Activated naive CD8-positive, alpha-beta T cell treated with anti-CD3 and anti-CD28 coated beads, Interleukin-2, amount 10 ng/mL, durations not matched to agents 7 days and 5 days (primary cell): Measurements from ENCODE around the gene PADI1. TPM values are rescaled to one million over a fixed set of nuclear protein-coding genes. Genes with fewer than 3 reads are reported as not detected.
"Not testable (repeated sequence)": the region's sequence is repeated elsewhere in the genome, so short reads cannot be mapped to it uniquely, and the experiment has no call there.

Experiments used
- ATAC-seq: fragments of 150-1000 bp; cut with Tn5 transposase; one replicate; pipeline ENCODE4 v1.10.0; 2021; ENCODE audit warnings: low read depth, moderate library complexity
- POLR2A ChIA-PET: fragments of 350-600 bp; sonication (Branson Sonifier 250); formaldehyde crosslinking; loops from one replicate; lab custom pipeline; 2021; ENCODE audit warnings: antibody characterized with exemption; lab: Charles Lee
- DNase-seq: peaks from one replicate; pipeline ENCODE4 v3.0.0; 2021
- H3K27ac Mint-ChIP-seq: one replicate; pipeline ENCODE4 v1.8.0; 2022; ENCODE audit warnings: mild to moderate bottlenecking, mixed read lengths
- H3K27me3 Mint-ChIP-seq: one replicate; pipeline ENCODE4 v1.8.0; 2022; ENCODE audit warnings: mild to moderate bottlenecking, moderate library complexity, mixed read lengths
- H3K36me3 Mint-ChIP-seq: one replicate; pipeline ENCODE4 v1.8.0; 2021; ENCODE audit warnings: mild to moderate bottlenecking, mixed read lengths
- H3K4me1 Mint-ChIP-seq: one replicate; pipeline ENCODE4 v1.8.0; 2021; ENCODE audit warnings: mixed read lengths
- H3K4me3 Mint-ChIP-seq: one replicate; pipeline ENCODE4 v1.8.0; 2022; ENCODE audit warnings: mild to moderate bottlenecking, moderate library complexity, mixed read lengths
- H3K9me3 Mint-ChIP-seq: one replicate; pipeline ENCODE4 v1.8.0; 2021; ENCODE audit warnings: mixed read lengths
- total RNA-seq, 2 experiments: library from RNA; stranded (reverse); gene quantifications; one replicate each; pipeline ENCODE4 v1.2.3, GENCODE V29; 2021

PADI1 gene
- total RNA-seq, 2 experiments from 2014 or later = not detected

DNA sequence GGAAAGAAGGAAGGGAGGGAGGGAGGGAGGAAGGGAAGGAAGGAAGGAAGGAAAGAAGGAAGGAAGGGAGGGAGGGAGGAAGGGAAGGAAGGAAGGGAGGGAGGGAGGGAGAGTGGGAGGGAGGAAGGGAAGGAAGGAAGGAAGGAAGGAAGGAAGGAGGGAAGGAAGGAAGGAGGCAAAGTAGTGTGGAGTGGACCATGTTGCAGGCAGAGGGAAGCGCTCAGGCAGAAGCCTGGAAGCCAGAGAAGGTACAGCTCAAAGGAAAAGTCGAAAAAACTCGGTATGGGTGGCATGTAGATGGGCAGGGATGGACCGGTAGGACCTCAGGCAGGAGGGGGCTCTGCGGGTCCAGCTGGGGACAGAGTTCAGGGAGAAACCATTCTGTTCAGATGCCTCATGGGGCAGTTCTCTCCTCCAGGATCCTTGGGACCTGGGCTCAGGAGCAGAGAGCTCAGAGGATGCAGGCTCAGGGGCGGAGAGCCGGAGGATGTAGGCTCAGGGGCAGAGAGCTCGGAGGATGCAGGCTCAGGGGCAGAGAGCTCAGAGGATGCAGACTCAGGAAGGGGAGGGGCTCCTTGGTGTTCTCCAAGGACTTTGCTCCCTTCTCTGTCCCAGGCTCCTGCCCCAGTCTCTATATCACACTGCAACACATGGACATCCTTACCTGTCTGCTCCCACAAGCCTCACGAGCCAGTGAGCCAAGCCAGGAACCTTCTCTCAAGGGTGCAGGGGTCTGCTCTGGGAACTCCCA, 30.4 kb downstream of the PADI1 start:
- no peak for ATAC-seq
- Mint-ChIP-seq H3K4me1 (no peaks in the 10 kb centered on the region), H3K27ac (no peak overlapping the region), H3K36me3 (no peaks in the 10 kb centered on the region), H3K9me3 (no peaks in the 10 kb centered on the region), H3K4me3 (no peak overlapping the region), H3K27me3 (peaks cover 19% of the 10 kb centered on the region)
- no peak for DNase-seq
- POLR2A ChIA-PET = interaction anchor here (1.6 kb wide), 1 partner anchor 74 kb away, joined by 4 read pairs; no protein-coding TSS in a partner anchor

DNA sequence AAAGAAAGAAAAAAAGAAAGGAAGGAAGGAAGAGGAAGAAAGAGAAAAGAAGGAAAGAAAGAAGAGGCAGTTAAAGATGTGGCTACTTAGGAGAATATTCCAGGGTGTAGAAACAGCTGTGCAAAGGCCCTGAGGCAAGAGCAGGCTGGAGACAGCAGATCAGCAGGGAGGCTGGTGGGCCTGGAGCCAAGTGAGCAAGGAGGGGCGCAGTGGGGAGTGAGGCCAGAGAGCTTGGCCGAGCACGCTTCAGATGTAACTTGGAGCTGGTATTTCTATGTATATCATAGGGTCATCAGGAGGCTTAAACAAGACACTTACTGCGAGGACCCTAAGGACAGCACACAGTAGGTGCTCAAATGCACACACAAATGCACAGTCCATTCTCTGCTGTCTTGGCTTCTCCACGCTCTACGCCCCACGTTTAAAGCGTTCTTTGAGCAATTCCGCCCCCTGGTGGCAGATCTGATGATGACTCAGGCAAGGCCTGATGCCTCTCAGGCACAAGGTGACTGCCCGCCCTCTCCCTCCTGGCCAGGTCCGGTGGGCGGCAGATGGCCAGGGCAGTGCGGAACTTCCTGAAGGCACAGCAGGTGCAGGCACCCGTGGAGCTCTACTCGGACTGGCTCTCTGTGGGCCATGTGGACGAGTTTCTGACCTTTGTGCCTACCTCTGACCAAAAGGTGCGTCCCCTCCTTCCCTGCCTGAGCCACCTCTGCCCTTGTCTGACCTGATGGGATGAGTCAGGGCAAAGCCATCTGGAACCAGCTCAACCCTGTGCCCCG, 32.0 kb downstream of the PADI1 start:
- H3K4me1 Mint-ChIP-seq = no peaks in the 10 kb centered on the region
- peaks cover 18% of the 10 kb centered on the region for H3K27me3 Mint-ChIP-seq
- H3K27ac Mint-ChIP-seq = no peak overlapping the region
- POLR2A ChIA-PET = interaction anchor here (1.1 kb wide), 1 partner anchor 113 kb away, joined by 3 read pairs; no protein-coding TSS in a partner anchor
- H3K4me3 Mint-ChIP-seq = no peak overlapping the region
- no peaks in the 10 kb centered on the region for H3K36me3 Mint-ChIP-seq
- no peaks in the 10 kb centered on the region for H3K9me3 Mint-ChIP-seq
- peak; percentile 89 for DNase-seq
- ATAC-seq = peak; percentile 85

- DNase-seq (no peak), ATAC-seq (no peak)
- Mint-ChIP-seq H3K4me3 (no peak overlapping the region), H3K27me3 (peaks cover 14% of the 10 kb centered on the region), H3K36me3 (no peaks in the 10 kb centered on the region), H3K4me1 (no peaks in the 10 kb centered on the region), H3K27ac (no peak overlapping the region), H3K9me3 (no peaks in the 10 kb centered on the region)
- POLR2A ChIA-PET = interaction anchor here (1.1 kb wide), 1 partner anchor 113 kb away, joined by 3 read pairs; no protein-coding TSS in a partner anchor
Observed at GRCh38 chr1:17237561-17237903, 32.6 kb downstream of the PADI1 start.

GRCh38 chr1:17239420-17239819, 34.5 kb downstream of the PADI1 start:
- Mint-ChIP-seq H3K9me3 (no peaks in the 10 kb centered on the region), H3K4me1 (no peaks in the 10 kb centered on the region), H3K36me3 (no peaks in the 10 kb centered on the region), H3K27ac (no peak overlapping the region), H3K27me3 (peaks cover 14% of the 10 kb centered on the region), H3K4me3 (no peak overlapping the region)
- ATAC-seq (no peak), DNase-seq (no peak)
- POLR2A ChIA-PET = no interaction called here

DNA sequence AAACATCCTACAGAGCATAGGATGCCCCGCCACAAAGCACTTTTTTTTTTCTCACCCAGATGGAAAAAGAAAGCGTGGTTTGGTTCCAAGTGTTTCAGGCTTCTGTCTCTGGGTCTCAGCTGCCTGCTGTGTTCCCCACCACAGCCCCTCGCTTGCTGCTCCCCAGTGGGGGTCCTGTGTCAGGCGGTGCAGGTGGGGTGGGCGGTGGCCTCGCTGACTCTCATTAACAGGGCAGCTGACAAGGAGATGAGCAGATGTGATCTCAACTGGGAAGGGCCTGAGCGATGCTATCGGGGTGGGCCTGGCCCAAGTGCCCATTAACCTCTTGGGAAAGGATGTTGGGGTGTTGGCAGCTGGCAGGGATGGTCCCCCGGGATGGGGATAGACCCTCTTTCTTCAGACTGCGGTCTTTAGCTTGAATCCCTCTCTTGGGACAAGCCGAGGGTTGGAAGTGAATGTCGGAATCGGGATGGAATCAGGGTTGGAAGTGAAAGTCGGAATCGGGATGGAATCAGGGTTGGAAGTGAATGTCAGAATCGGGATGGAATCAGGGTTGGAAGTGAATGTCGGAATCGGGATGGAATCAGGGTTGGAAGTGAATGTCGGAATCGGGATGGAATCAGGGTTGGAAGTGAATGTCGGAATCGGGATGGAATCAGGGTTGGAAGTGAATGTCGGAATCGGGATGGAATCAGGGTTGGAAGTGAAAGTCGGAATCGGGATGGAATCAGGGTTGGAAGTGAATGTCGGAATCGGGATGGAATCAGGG, 36.3 kb downstream of the PADI1 start:
- DNase-seq, H3K4me3 Mint-ChIP-seq: not testable (repeated sequence)

DNA sequence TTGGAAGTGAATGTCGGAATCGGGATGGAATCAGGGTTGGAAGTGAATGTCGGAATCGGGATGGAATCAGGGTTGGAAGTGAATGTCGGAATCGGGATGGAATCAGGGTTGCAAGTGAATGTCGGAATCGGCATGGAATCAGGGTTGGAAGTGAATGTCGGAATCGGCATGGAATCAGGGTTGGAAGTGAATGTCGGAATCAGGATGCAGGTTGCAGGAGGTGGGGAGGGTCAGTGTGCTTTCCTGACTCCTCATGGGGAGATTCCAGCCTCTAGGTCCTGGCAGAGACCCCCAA, 36.8 kb downstream of the PADI1 start:
- POLR2A ChIA-PET, H3K4me1 Mint-ChIP-seq, H3K36me3 Mint-ChIP-seq: not testable (repeated sequence)

More for the DNA sequence above, 36.3 kb downstream of the PADI1 start:
- H3K27ac Mint-ChIP-seq, ATAC-seq, H3K36me3 Mint-ChIP-seq, H3K9me3 Mint-ChIP-seq, POLR2A ChIA-PET, H3K4me1 Mint-ChIP-seq: not testable (repeated sequence)
- H3K27me3 Mint-ChIP-seq = peaks cover 14% of the 10 kb centered on the region

GRCh38 chr1:17243274-17243673, 38.3 kb downstream of the PADI1 start:
- H3K4me3 Mint-ChIP-seq = no peak overlapping the region
- H3K4me1 Mint-ChIP-seq = no peaks in the 10 kb centered on the region
- DNase-seq = no peak
- ATAC-seq = no peak
- H3K9me3 Mint-ChIP-seq = no peaks in the 10 kb centered on the region
- H3K36me3 Mint-ChIP-seq = no peaks in the 10 kb centered on the region
- no peak overlapping the region for H3K27ac Mint-ChIP-seq
- H3K27me3 Mint-ChIP-seq = peaks cover 8% of the 10 kb centered on the region
- POLR2A ChIA-PET = no interaction called here

More for the DNA sequence above, 36.8 kb downstream of the PADI1 start:
- not testable (repeated sequence) for DNase-seq, H3K27me3 Mint-ChIP-seq, H3K27ac Mint-ChIP-seq, ATAC-seq, H3K4me3 Mint-ChIP-seq, H3K9me3 Mint-ChIP-seq

DNA sequence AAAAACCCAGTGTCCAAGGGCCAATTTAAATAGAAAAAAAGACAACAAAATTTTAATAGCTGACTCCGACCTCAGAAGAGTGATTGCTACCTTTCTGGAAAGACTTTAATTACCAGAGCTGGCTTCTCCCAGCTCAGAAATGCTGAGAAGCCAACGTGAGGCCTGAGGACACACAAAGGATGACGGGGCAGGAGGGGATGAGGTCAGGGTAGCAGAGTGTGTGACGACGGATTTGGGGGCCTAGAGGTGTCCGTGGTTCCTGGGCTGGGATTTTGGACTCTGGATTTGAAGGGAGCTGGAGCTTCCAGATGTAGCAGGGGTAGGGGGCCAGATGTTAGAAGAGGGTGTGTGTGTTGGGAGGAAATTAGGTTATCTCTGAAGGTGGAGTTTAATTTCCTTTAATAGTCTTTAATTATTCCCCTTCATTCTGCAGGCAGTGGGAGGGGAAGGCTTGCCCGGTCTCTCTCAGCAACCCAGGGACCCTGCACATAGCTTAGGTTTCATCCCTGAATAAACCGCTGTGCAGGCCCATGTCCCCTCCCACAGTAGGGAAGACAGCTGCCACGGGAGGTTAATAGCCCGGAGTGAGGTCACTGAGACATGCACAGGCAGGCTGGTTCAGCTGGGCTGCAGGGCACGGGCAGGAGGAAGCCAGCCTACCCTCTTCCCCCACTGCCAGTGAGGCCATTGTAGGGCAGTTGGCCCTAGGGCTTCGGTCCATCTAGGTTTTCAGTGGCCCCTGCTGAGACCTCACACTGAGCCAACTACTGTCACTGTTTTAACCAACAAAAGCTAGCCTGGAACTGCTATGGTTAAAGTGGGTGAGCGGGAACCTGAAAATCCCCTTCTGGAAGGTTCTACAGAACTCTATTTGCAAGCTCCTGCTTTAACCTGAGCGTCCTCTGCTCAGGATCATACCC, 40.2 kb downstream of the PADI1 start:
- Mint-ChIP-seq H3K36me3 (no peaks in the 10 kb centered on the region), H3K4me3 (no peak overlapping the region), H3K4me1 (no peaks in the 10 kb centered on the region), H3K9me3 (no peaks in the 10 kb centered on the region), H3K27me3 (peaks cover 3% of the 10 kb centered on the region), H3K27ac (no peak overlapping the region)
- POLR2A ChIA-PET = no interaction called here
- ATAC-seq (no peak), DNase-seq (no peak)

DNA sequence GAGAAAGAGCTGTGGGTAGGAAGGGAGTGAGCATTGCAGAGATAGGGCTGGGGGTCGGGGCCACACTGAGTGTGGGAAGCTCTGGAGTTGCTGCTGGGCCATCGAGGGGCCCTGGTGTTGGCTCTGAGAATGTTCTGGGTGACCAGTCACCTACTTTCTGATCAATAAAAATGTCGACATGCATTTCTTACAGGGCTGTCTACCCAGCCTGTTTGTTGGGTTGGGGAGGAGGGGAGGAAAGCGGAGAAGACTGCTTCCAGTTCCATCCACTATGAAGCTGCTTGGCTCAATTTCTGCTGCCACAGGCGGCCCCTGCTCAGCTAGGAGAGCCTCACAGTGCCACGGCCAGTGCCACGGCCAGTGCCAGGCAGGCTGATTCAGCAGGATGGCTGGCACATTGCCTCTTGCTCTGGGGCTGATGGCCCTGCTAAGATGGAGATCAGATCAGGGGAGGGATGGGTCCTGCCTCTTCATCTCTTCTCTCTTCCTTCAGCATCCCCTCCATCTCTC, 40.9 kb downstream of the PADI1 start:
- no peak for DNase-seq
- Mint-ChIP-seq H3K9me3 (no peaks in the 10 kb centered on the region), H3K36me3 (no peaks in the 10 kb centered on the region), H3K4me3 (no peak overlapping the region), H3K27me3 (peaks cover 6% of the 10 kb centered on the region), H3K4me1 (no peaks in the 10 kb centered on the region), H3K27ac (no peak overlapping the region)
- POLR2A ChIA-PET = no interaction called here
- no peak for ATAC-seq

GRCh38 chr1:17246971-17247370, 42.0 kb downstream of the PADI1 start:
- POLR2A ChIA-PET = no interaction called here
- Mint-ChIP-seq H3K27ac (no peak overlapping the region), H3K36me3 (no peaks in the 10 kb centered on the region), H3K9me3 (no peaks in the 10 kb centered on the region), H3K27me3 (peaks cover 6% of the 10 kb centered on the region), H3K4me3 (no peak overlapping the region), H3K4me1 (no peaks in the 10 kb centered on the region)
- DNase-seq (no peak), ATAC-seq (no peak)

DNA sequence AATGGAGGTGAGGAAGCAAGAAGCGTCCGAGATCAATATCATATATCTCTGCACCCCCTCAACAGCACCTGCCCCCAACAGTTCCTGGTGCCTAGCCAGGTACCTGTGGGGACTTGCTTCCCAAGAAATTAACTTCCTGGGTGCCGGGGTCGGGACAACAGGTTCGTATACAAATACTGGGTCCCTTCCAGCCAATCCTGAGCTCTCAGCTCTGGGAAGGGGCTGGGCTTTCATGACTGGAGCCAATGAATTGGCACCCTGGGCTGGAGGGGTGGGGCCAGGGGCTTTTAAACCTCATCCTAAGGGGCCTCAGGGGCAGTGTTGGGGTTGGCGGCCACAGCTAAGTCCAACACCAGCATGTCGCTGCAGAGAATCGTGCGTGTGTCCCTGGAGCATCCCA, 43.9 kb downstream of the PADI1 start, which contains the start of gene PADI3:
Gene PADI3, plus strand, starts transcription at position 318 of the 400 bp plus-strand sequence. Its CDS starts 40 bp downstream, at position 358.
- H3K36me3 Mint-ChIP-seq = no peaks in the 10 kb centered on the region

GRCh38 chr1:17250601-17251000, 45.7 kb downstream of the PADI1 start:
- ATAC-seq (no peak), DNase-seq (no peak)
- Mint-ChIP-seq H3K27ac (no peak overlapping the region), H3K4me1 (no peaks in the 10 kb centered on the region), H3K4me3 (no peak overlapping the region), H3K27me3 (peaks cover 5% of the 10 kb centered on the region), H3K36me3 (no peaks in the 10 kb centered on the region), H3K9me3 (no peaks in the 10 kb centered on the region)
- POLR2A ChIA-PET = no interaction called here

More for the DNA sequence above, 43.9 kb downstream of the PADI1 start, which contains the start of gene PADI3:
- no peak for DNase-seq
- Mint-ChIP-seq H3K9me3 (no peaks in the 10 kb centered on the region), H3K4me1 (no peaks in the 10 kb centered on the region), H3K27me3 (peaks cover 6% of the 10 kb centered on the region), H3K4me3 (no peak within 1 kb of the TSS), H3K27ac (no peak within 1 kb of the TSS)
- POLR2A ChIA-PET = no interaction called here
- ATAC-seq = no peak
